ENCODE results near the gene ST6GALNAC1.
"Not testable (repeated sequence)": the region's sequence is repeated elsewhere in the genome, so short reads cannot be mapped to it uniquely, and the experiment has no call there.

ST6GALNAC1 gene

GRCh38 chr17:76614912-76615617 is 28.5 kb downstream of the ST6GALNAC1 start:
- in situ Hi-C loops (cut with MboI; ENCODE audit: low sequenced_read_pairs): no loop called here

DNA sequence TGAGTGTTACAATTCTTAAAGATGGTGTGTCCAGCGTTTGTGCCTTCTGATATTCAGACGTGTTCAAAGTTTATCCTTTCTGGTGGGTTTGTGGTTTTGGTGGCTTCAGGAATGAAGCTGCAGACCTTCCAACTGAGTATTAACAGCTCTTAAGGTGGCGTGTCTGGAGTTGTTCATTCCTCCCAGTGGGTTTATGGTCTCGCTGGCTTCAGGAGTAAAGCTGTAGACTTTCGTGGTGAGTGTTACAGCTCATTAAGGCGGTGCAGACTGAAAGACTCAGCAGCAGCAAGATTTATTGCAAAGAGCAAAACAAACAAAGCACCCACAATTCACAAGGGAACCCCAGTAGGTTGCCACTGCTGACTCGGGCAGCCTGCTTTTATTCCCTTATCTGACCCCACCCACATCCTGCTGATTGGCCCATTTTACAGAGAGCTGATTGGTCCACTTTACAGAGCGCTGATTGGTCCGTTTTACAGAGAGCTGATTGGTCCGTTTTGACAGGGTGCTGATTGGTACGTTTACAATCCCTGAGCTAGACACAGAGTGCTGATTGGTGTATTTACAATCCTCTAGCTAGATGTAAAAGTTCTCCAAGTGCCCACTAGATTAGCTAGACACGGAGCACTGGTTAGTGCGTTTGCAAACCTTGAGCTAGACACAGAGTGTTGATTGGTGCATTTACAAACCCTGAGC is 29.3 kb downstream of the ST6GALNAC1 start:
- in situ Hi-C loops (cut with MboI; ENCODE audit: low sequenced_read_pairs): not testable (repeated sequence)

DNA sequence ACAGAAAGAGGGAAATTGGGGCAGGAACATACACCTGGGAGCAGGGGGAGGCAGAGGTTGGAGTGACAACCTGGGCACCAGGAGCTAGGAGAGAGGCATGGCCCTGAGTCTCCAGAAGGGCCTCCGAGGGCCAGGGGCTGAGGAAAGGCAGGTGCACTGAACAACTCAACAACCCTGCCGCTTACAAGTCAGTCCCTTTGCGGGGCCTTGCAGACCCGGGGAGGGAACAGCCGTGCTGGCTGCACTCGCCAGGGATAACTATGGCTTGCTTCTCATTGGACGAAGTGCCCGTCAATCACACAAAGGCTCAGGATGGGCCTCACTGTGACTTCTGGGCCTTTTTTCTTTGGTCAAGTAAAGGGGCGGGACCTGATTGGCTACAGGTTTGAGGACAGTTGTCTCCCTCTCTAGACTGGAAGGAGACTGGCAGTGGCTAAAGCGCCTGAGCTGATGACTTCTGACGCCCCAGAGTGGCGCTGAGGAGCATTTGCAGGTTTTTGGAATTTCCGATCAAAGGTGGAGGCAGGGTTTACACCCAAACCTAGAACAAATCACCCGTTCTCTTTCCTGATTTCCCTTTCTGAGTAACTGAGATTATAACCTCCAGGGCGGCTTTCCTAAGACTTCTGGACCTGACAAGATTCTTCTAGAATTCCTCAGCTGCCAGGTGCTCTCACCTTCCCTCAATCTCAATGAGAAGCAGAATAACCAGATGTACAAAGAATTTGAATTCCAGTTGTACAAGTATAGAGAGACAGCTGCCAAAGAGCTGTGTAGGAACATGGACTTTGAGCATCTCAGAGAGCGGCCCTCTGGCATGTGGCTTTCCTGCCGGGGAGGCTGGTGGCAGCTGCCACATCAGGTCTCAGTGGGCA is 30.3 kb downstream of the ST6GALNAC1 start:
- in situ Hi-C loops (cut with MboI; ENCODE audit: low sequenced_read_pairs): no loop called here

GRCh38 chr17:76612465-76612864 is 31.1 kb downstream of the ST6GALNAC1 start:
- in situ Hi-C loops (cut with MboI; ENCODE audit: low sequenced_read_pairs): no loop called here

DNA sequence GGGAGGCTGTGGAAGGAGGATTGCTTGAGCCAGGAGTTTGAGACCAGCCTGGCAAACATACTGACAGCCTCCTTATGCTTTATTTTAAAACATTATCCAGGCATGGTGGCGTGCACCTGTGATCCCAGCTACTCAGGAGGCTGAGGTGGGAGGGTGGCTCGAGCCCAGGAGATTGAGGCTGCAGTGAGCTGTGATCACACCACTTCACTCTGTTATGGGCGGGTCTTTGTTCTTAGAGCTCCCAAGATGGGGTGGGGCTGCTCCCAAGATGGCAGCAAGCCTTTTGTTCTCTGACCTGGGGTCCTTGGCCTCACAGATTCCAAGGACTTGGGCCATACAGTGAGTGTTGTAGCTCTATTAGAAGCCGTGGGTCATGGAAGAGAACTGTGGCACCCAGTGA is 31.8 kb downstream of the ST6GALNAC1 start:
- in situ Hi-C loops (cut with MboI; ENCODE audit: low sequenced_read_pairs): no loop called here

GRCh38 chr17:76611080-76611749 is 32.3 kb downstream of the ST6GALNAC1 start:
- in situ Hi-C loops (cut with MboI; ENCODE audit: low sequenced_read_pairs): not testable (repeated sequence)

GRCh38 chr17:76606685-76607084 is 36.9 kb downstream of the ST6GALNAC1 start:
- in situ Hi-C loops (cut with MboI; ENCODE audit: low sequenced_read_pairs): not testable (repeated sequence)

- in situ Hi-C loops (cut with MboI; ENCODE audit: low sequenced_read_pairs): no loop called here
Observed at GRCh38 chr17:76601065-76601464, 42.5 kb downstream of the ST6GALNAC1 start.

DNA sequence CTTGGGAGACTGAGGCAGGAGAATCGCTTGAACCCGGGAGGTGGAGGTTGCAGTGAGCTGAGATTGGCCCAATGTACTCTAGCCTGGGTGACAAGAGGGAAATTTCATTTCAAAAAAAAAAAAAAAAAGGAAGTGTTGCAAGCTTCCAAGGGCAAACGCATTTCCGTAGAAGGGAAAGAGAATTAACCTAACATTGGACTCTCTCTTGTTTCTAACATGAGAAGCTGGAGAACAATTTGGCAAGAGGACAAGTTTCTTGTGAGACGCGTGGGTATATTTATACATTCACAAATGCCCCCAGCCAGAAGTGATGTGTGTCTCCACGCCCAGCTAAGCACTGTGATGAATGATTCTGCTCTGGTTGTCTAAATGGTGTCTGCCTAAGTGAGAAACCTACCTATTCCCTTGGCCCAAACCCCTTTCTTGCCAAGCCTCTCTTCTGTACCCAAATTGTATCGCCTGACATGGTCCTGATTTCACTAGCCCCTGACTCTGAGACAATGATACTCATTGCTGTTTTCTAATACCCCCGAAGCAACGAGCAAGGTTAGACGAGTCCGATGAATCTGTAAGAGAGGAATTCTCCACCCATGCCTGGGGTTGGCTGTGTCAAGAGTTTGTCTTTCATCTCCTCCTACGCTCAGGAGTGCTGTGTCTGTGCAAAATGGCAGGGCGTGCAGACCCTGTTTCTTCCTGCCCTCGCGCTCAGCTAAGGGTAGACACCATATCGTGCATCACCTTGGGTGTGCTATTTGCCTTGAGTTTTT is 43.7 kb downstream of the ST6GALNAC1 start:
- in situ Hi-C loops (cut with MboI; ENCODE audit: low sequenced_read_pairs): no loop called here

DNA sequence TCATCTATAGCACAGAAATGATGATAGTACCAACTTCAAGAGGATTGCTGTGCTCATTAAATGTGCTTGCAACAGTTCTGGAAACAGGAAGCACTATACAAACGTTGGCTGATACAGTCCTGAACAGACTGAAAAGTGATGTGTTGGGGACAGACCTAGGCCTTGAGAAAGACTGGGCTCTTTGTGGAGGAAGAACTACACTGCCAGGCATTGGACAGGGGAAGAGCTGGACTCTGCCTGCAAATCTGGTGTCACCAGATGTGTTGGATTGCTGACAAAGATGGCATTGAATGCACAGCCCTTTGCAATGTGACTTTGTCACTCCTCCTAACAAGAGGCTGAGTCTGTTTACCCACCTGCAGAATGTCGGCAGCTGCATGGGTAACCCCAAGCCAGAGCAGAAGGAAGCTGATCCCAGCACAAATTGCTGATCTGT is 45.5 kb downstream of the ST6GALNAC1 start:
- in situ Hi-C loops (cut with MboI; ENCODE audit: low sequenced_read_pairs): no loop called here

- in situ Hi-C loops (cut with MboI; ENCODE audit: low sequenced_read_pairs): no loop called here
Observed at GRCh38 chr17:76597156-76598003, 46.2 kb downstream of the ST6GALNAC1 start.

DNA sequence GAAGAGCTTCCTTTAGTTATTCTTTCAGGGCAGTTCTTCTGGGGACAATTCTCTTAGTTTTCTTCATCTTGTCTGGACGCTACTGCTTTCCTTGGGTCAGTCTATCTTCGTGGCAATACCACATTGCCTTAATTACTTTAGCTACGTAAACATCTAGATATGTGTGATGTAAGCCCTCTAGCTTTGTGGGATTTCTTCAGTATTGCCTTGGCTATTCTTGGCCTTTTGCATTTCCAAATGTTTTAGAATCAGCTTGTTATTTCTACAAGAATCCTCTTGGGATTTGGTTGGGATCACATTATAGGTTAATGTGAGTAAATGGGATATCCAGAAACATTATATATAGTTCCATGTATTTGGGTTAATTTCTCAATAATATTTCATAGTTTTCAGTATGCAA is 48.9 kb downstream of the ST6GALNAC1 start:
- in situ Hi-C loops (cut with MboI; ENCODE audit: low sequenced_read_pairs): no loop called here

DNA sequence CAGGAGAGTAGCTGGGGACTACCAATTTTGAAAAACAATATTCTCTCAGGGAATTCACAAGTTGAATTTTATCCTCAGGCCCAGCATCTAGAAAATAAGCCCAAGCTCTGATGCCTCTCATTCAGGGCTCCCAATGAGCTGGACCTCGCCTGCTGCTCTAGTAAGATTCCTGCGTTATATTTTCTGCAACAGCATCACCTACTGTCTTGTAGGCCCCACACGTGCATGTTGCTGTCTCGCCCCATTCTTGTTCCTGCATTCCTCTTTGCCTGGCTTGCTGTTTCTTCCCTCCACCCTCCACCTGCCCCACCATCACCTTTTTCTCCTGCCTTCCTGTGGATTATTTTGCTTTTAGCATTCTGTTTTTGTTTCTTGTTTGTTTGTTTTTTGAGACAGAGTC is 49.6 kb downstream of the ST6GALNAC1 start:
- in situ Hi-C loops (cut with MboI; ENCODE audit: low sequenced_read_pairs): no loop called here

- in situ Hi-C loops (cut with MboI; ENCODE audit: low sequenced_read_pairs): no loop called here
Observed at GRCh38 chr17:76593384-76593826, 50.2 kb downstream of the ST6GALNAC1 start.

DNA sequence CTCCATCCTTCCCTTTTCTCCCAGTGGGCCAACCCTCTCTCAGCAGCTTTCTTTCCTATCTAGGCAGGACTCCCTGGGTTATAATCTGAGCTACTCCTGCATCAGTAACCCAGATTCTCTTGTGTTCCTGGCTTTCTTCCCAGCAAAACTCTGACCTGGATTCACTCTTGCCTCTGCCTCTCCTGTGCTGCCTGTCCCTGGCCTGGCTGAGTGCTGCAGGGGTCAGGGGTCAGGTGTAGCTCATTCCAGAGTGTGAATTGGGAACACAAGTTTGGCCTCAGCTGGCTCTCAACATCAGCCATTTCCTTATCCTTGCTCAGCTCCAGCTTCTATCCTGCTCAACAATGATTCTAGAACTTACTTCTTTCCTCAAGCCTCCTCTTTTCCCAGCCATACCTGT is 55.4 kb downstream of the ST6GALNAC1 start:
- in situ Hi-C loops (cut with MboI; ENCODE audit: low sequenced_read_pairs): no loop called here

GRCh38 chr17:76586741-76587487 is 56.6 kb downstream of the ST6GALNAC1 start:
- in situ Hi-C loops (cut with MboI; ENCODE audit: low sequenced_read_pairs): no loop called here

GRCh38 chr17:76585649-76586593 is 57.6 kb downstream of the ST6GALNAC1 start, which contains the start of gene ST6GALNAC2:
Gene ST6GALNAC2, minus strand, starts transcription at chr17:76585860. Its CDS starts 52 bp downstream, at chr17:76585808.
- in situ Hi-C loops (cut with MboI; ENCODE audit: low sequenced_read_pairs): no loop called here

Data from HL-60/S4 treated with retinoic acid at 250 ng/mL for 4 days and 3 days (cell line).